D721Med (cell line): Measurements from ENCODE around the gene HS3ST4.

Experiments used
- DNase-seq: peaks from one replicate; pipeline ENCODE4 v3.0.0; 2011; ENCODE audit warnings: low spot score; ENCODE audit not compliant: insufficient read length
- FAIRE-seq: peaks from 2 replicates; lab custom pipeline; 2011; peaks lifted over from hg19 to GRCh38; lab: Jason Lieb, UNC
- TF ChIP-seq, protein P1 (sequence below): IDR thresholded peaks from 2 replicates; pipeline ENCODE4 v1.5.1; 2012; ENCODE audit warnings: mild to moderate bottlenecking, control low read depth; ENCODE audit not compliant: insufficient read depth; ENCODE audit errors: missing control alignments

Gene HS3ST4

DNA sequence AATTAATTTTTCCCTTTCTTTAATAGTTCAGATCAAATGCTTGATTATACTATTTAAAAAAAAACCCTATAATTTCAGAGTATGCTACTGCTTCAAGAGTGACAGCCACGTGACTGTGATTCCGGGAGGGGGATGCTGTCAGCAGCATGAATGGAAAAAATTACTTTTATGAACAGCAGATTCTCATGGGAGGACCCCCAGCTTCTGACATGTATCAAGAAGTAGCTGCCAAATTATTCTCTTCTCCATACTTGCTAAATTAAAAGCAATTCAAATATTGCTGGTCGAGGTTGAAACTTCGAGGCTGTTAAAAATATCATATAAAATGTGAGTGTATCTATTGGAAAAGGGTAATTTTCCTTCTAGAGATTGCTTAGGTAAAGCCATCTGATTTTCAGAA lies 95.0 kb downstream of the HS3ST4 start:
- FAIRE-seq, result no peak

DNA sequence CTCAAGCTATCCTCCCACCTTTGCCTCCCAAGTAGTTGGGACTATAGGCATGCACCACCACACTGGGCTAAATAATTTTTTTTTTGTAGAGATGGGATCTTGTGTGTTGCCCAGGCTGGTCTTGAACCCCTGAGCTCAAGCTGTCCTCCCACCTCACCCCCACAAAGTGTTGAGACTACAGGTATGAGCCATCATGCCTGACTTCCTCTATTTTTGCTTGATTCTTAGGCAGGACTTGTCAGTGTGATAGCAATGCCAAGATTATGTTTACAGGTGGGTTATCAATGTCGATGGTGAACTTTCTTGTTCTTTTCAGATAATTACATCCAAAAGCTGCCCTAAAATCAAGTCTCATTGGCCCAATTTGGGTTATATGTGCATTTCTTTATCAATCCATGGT lies 96.9 kb downstream of the HS3ST4 start:
- no peak for FAIRE-seq
- TF ChIP-seq, protein P1, sequence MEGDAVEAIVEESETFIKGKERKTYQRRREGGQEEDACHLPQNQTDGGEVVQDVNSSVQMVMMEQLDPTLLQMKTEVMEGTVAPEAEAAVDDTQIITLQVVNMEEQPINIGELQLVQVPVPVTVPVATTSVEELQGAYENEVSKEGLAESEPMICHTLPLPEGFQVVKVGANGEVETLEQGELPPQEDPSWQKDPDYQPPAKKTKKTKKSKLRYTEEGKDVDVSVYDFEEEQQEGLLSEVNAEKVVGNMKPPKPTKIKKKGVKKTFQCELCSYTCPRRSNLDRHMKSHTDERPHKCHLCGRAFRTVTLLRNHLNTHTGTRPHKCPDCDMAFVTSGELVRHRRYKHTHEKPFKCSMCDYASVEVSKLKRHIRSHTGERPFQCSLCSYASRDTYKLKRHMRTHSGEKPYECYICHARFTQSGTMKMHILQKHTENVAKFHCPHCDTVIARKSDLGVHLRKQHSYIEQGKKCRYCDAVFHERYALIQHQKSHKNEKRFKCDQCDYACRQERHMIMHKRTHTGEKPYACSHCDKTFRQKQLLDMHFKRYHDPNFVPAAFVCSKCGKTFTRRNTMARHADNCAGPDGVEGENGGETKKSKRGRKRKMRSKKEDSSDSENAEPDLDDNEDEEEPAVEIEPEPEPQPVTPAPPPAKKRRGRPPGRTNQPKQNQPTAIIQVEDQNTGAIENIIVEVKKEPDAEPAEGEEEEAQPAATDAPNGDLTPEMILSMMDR, result no peak

More for the DNA sequence above, 95.0 kb downstream of the HS3ST4 start:
- TF ChIP-seq, protein P1, result no peak
- no peak for DNase-seq

DNA sequence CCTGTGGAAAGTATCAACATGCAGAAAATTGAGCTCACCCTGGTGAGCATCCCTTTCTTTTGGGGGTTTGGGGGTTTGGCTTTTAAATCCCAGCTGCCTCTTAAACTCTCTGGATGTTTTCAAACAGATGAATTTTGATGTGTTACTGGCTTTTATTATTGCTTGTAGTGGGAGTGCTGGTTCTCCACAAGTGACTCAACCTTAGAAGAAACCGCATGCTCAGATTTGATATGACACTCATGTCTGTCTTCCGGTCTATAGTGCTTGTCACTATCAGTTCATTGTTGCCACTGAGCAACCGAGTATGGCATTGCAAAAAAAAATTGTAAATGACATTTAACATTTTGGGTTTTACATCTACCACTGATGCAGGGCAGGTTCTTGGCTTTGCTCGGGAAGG lies 104.5 kb downstream of the HS3ST4 start:
- TF ChIP-seq, protein P1, result no peak
- no peak for FAIRE-seq
- DNase-seq, result no peak

More for the DNA sequence above, 96.9 kb downstream of the HS3ST4 start:
- no peak for DNase-seq

DNA sequence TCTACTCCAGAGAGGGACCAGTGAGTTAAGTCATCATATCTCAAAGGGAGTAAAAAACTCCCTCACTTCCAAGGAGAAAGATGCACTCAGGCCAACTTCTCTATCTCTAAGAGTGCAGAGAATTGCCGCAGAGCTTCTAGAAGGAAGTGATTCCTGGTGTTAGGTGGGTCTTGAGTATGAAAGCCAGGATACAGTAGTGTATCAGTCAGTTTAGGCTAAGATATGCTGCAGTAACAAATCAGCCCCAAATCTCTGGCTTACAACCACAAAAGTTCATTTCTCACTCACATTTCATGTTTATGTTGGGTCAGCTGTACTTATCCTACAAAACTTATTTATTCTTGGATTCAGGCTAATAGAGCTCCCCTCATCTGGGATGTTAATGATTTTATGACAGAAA lies 106.3 kb downstream of the HS3ST4 start:
- FAIRE-seq, result no peak
- no peak for DNase-seq
- TF ChIP-seq, protein P1, result no peak

DNA sequence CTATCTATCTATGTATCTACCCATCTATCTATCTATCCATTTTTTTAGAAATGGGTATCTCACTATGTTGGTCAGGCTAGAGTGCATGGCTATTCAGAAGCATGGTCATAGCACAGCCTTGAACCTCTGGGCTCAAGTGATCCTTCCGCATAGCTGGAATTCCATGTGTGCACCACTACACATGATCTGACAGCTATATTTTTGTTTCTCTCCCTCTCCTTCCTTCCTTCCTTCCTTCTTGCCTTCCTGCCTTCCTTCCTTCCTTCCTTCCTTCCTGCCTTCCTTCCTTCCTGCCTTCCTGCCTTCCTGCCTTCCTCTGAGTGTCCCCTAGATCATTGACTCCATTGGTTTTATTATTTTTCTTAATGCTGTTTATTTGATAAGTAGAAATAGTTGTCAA lies 108.1 kb downstream of the HS3ST4 start:
- TF ChIP-seq, protein P1, result no peak
- DNase-seq, result no peak
- no peak for FAIRE-seq

DNA sequence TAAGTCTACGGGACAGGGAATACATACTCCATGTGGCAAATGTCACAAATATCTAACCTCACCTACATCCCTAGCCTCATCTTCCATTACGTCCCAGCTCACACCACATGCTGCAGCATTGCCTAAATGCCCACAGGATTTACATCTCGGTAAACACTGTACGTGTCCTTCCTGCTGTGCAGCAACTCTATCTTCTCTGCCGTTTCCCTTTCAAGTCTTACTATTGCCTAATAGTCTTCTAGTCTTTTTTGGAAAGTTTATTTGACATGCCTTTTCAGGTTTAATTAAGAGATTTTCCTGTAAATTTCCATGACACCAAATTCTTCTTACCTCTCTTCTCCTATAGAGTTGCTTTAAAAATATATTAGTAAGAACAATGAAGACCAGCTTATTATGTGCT lies 120.5 kb downstream of the HS3ST4 start:
- TF ChIP-seq, protein P1, result no peak
- DNase-seq, result no peak
- FAIRE-seq, result no peak

DNA sequence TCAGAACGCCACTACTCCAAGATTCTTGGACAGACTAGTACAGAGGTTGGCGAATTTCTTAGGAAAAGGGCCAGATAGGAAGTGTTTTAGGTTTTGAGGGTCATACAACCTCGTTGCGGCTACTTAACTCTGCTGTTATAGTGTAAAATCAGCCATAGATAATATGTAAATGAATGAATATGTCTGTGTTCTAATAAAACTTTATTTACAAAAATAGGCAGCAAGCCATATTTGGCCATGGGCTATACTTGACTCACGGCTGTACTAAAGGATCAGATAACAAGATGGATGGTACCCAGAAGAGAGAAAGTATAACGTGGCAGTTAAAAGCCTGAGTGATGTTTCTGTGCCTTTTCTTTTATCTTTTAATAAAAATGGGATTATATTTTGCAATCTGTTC lies 125.5 kb downstream of the HS3ST4 start:
- TF ChIP-seq, protein P1, result no peak
- DNase-seq (no peak), FAIRE-seq (no peak)
